Thyroid gland (tissue), 4 donors: ENCODE data around the gene SOX13.

Experiments
- POLR2A ChIP-seq, 2 donors: fragments of 450-650 bp; IDR thresholded peaks; one replicate each; pipeline ENCODE4 v1.6.1; 2017; ENCODE audit warnings: antibody characterized with exemption in 2 of 2, mild to moderate bottlenecking in 2 of 2, moderate library complexity in 1 of 2
- TF ChIP-seq, protein P1 (sequence below), 6 experiments: fragments of 200-600 bp in 3 of 6; fragments of 450-650 bp in 3 of 6; sonication (generic) in 3 of 6; IDR thresholded peaks; one replicate each; pipeline ENCODE4 v1.5.1; 2016 to 2019; ENCODE audit warnings: antibody characterized with exemption in 6 of 6, mild to moderate bottlenecking in 2 of 6, inconsistent platforms in 1 of 6, moderate library complexity in 1 of 6

- TF ChIP-seq, protein P1, sequence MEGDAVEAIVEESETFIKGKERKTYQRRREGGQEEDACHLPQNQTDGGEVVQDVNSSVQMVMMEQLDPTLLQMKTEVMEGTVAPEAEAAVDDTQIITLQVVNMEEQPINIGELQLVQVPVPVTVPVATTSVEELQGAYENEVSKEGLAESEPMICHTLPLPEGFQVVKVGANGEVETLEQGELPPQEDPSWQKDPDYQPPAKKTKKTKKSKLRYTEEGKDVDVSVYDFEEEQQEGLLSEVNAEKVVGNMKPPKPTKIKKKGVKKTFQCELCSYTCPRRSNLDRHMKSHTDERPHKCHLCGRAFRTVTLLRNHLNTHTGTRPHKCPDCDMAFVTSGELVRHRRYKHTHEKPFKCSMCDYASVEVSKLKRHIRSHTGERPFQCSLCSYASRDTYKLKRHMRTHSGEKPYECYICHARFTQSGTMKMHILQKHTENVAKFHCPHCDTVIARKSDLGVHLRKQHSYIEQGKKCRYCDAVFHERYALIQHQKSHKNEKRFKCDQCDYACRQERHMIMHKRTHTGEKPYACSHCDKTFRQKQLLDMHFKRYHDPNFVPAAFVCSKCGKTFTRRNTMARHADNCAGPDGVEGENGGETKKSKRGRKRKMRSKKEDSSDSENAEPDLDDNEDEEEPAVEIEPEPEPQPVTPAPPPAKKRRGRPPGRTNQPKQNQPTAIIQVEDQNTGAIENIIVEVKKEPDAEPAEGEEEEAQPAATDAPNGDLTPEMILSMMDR (IDR thresholded peaks at IDR 0.05), result no peak
- no peak for TF ChIP-seq POLR2A (IDR thresholded peaks at IDR 0.05)
Measured at GRCh38 chr1:204041803-204042505, 31.0 kb upstream of the SOX13 start.
